K562 (cell line): ENCODE results near the gene SPTY2D1. TPM values are rescaled to one million over a fixed set of nuclear protein-coding genes. Genes with fewer than 3 reads are reported as not detected.

ENCODE experiments used
- ATF7 ChIP-seq: fragments of 450-650 bp; IDR thresholded peaks from 2 replicates; pipeline ENCODE4 v1.7.1; 2014; ENCODE audit warnings: mild to moderate bottlenecking, moderate library complexity
- CHAMP1 ChIP-seq: fragments of 450-650 bp; IDR thresholded peaks from 2 replicates; pipeline ENCODE4 v1.6.1; 2016; ENCODE audit warnings: mild to moderate bottlenecking
- DMBX1 ChIP-seq: fragments of 250-450 bp; sonication (Bioruptor Pico); IDR thresholded peaks from 2 replicates; pipeline ENCODE4 v1.8.0; 2022; ENCODE audit warnings: inconsistent platforms, mild to moderate bottlenecking, moderate library complexity, borderline replicate concordance
- ELK3 ChIP-seq: fragments of 450-650 bp; formaldehyde crosslinking; IDR thresholded peaks from 2 replicates; pipeline ENCODE4 v1.4.0; 2020; ENCODE audit warnings: mild to moderate bottlenecking
- HLTF ChIP-seq: fragments of 450-650 bp; IDR thresholded peaks from 2 replicates; pipeline ENCODE4 v1.6.1; 2016
- MTA3 ChIP-seq: fragments of 450-650 bp; formaldehyde crosslinking; IDR thresholded peaks from 2 replicates; pipeline ENCODE4 v1.6.1; 2017; ENCODE audit warnings: mild to moderate bottlenecking, borderline replicate concordance
- PHF8 ChIP-seq: fragments of 200-600 bp; sonication (generic); IDR thresholded peaks from 2 replicates; pipeline ENCODE4 v1.6.1; 2012; ENCODE audit warnings: mixed run types, mild to moderate bottlenecking, inconsistent platforms, low read length, moderate library complexity, borderline replicate concordance
- SMAD1 ChIP-seq: fragments of 150-350 bp; IDR thresholded peaks from 2 replicates; pipeline ENCODE4 v1.6.1; 2014; ENCODE audit warnings: low read length, low read depth; ENCODE audit not compliant: partially characterized antibody
- SPI1 ChIP-seq: IDR thresholded peaks from 2 replicates; pipeline ENCODE4 v1.6.1; 2011; ENCODE audit warnings: low read depth, low read length, control low read depth, borderline replicate concordance
- ZBTB40 ChIP-seq, 2 experiments: fragments of 450-650 bp in 1 of 2; sonication (generic) in 1 of 2; formaldehyde crosslinking in 1 of 2; IDR thresholded peaks; 2 replicates each; pipeline versions ENCODE4 v1.7.1 to v1.9.0; 2016 to 2022; ENCODE audit warnings: inconsistent platforms in 1 of 2, mild to moderate bottlenecking in 1 of 2, missing genetic modification reagents in 1 of 2
- ZNF586 ChIP-seq: fragments of 450-650 bp; formaldehyde crosslinking; conservative IDR thresholded peaks from 2 replicates; pipeline ENCODE4 v1.4.0; 2020; ENCODE audit warnings: mild to moderate bottlenecking, moderate library complexity
- polyA plus RNA-seq, 8 experiments: library from polyadenylated mRNA; depleted of rRNA in 4 of 8; stranded (reverse) in 5 of 8; unstranded in 3 of 8; fragments of >200 nt; fragmentation: Nextera tagmentation in 2 of 8; fragmentation: Illumina TruSeq in 1 of 8; extraction: Ambion mirVana in 2 of 8; extraction: Trizol in 1 of 8; gene quantifications; 2 replicates each; pipeline versions ENCODE4 v1.2.1 to v1.2.3, GENCODE V29; 2011 to 2014; ENCODE audit warnings: inconsistent platforms in 1 of 8, missing spikeins in 1 of 8
- total RNA-seq, 7 experiments: library from RNA; depleted of rRNA in 6 of 7; stranded (reverse); fragments of >200 nt in 6 of 7; fragmentation: Illumina TruSeq in 2 of 7; extraction: Trizol in 2 of 7; gene quantifications; 2 replicates each; pipeline versions ENCODE4 v1.2.1 to v1.2.3, GENCODE V29; 2011 to 2021; ENCODE audit warnings: low replicate concordance in 1 of 7
- TF ChIP-seq, protein P1 (sequence below): sonication (generic); formaldehyde crosslinking; IDR thresholded peaks from 2 replicates; pipeline ENCODE4 v1.8.0; 2022; ENCODE audit warnings: mild to moderate bottlenecking, missing genetic modification reagents

Gene SPTY2D1
- total and polyA plus RNA-seq, 9 of the 15 experiments (the other 6 are each of a cell fraction or from before 2014, with no cell fraction given): 3.2 to 32.1 (median 12.9) TPM

- TF ChIP-seq ZBTB40 (IDR thresholded peaks at IDR 0.05) (peak; percentile 72), ZBTB40 (CRISPR knock-in tag; IDR thresholded peaks at IDR 0.05) (no peak), DMBX1 (CRISPR knock-in tag) (no peak), PHF8 (peak; percentile 93; the same call in 1 of the 2 replicates), SPI1 (0 out of 2 replicates have a peak, but pooled peaks have one; percentile 4), MTA3 (peak; percentile 98), CHAMP1 (0 out of 2 replicates have a peak, but pooled peaks have one; percentile 28), ZNF586 (no peak), SMAD1 (peak; percentile 57), ELK3 (CRISPR knock-in tag) (no peak), ATF7 (peak; percentile 59), HLTF (0 out of 2 replicates have a peak, but pooled peaks have one; percentile 12)
- TF ChIP-seq, protein P1, sequence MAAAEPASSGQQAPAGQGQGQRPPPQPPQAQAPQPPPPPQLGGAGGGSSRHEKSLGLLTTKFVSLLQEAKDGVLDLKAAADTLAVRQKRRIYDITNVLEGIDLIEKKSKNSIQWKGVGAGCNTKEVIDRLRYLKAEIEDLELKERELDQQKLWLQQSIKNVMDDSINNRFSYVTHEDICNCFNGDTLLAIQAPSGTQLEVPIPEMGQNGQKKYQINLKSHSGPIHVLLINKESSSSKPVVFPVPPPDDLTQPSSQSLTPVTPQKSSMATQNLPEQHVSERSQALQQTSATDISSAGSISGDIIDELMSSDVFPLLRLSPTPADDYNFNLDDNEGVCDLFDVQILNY (CRISPR knock-in tag): 0 out of 2 replicates have a peak, but pooled peaks have one; percentile 52
Measured at GRCh38 chr11:18588297-18589252, 45.6 kb downstream of the SPTY2D1 start, which contains the start of gene UEVLD (continued).
